ENCODE measurements around the gene ENKUR.

GRCh38 chr10:24962995-24963394 lies 53.0 kb downstream of the ENKUR start:
- TF ChIP-seq CTCF (conservative IDR thresholded peaks at IDR 0.05) = no peak
- TF ChIP-seq ZFX (IDR thresholded peaks at IDR 0.05) = no peak

All from C4-2B (cell line).